IMR-90 (cell line): ENCODE data around the gene SGMS1.

Experiments used
- BHLHE40 ChIP-seq: fragments of 150-350 bp; IDR thresholded peaks from 2 replicates; pipeline ENCODE4 v1.6.1; 2016; ENCODE audit warnings: mild to moderate bottlenecking, low read depth, low read length
- CEBPB ChIP-seq: IDR thresholded peaks from 2 replicates; pipeline ENCODE4 v1.6.1; 2012; ENCODE audit warnings: low read depth, low read length, improper control_type of control experiment
- CHD1 ChIP-seq: IDR thresholded peaks from 2 replicates; pipeline ENCODE4 v1.6.1; 2012; ENCODE audit warnings: low read depth, low read length, improper control_type of control experiment
- FOS ChIP-seq: fragments of 150-350 bp; IDR thresholded peaks from 2 replicates; pipeline ENCODE4 v1.6.1; 2016; ENCODE audit warnings: low read depth, low read length
- MAFK ChIP-seq: IDR thresholded peaks from 2 replicates; pipeline ENCODE4 v1.6.1; 2012; ENCODE audit warnings: low read depth, low read length, improper control_type of control experiment
- MAZ ChIP-seq: IDR thresholded peaks from 2 replicates; pipeline ENCODE4 v1.6.1; 2012; ENCODE audit warnings: low read depth, mild to moderate bottlenecking, low read length, improper control_type of control experiment, moderate library complexity, borderline replicate concordance
- MXI1 ChIP-seq: IDR thresholded peaks from 2 replicates; pipeline ENCODE4 v1.6.1; 2012; ENCODE audit warnings: low read depth, mild to moderate bottlenecking, low read length, moderate library complexity, borderline replicate concordance
- POLR2A ChIP-seq: IDR thresholded peaks from 2 replicates; pipeline ENCODE4 v1.6.1; 2012; ENCODE audit warnings: mild to moderate bottlenecking, low read depth, low read length
- RCOR1 ChIP-seq: IDR thresholded peaks from 2 replicates; pipeline ENCODE4 v1.6.1; 2012; ENCODE audit warnings: mild to moderate bottlenecking, low read length, improper control_type of control experiment; ENCODE audit not compliant: insufficient replicate concordance
- RFX5 ChIP-seq: IDR thresholded peaks from 2 replicates; pipeline ENCODE4 v1.8.0; 2012; ENCODE audit warnings: low read depth, mild to moderate bottlenecking, low read length, moderate library complexity
- SMC3 ChIP-seq: fragments of 150-350 bp; IDR thresholded peaks from 2 replicates; pipeline ENCODE4 v1.6.1; 2016; ENCODE audit warnings: low read depth, mild to moderate bottlenecking, antibody characterized with exemption, low read length, moderate library complexity
- TF ChIP-seq, protein P1 (sequence below): conservative IDR thresholded peaks from 2 replicates; pipeline ENCODE4 v1.5.1; 2012; ENCODE audit warnings: mild to moderate bottlenecking, low read depth, low read length, improper control_type of control experiment
- TF ChIP-seq, protein P2 (sequence below): fragments of 150-350 bp; IDR thresholded peaks from 2 replicates; pipeline ENCODE4 v1.6.1; 2017; ENCODE audit warnings: mild to moderate bottlenecking, antibody characterized with exemption, low read length, low read depth
- TF ChIP-seq, protein P3 (sequence below): fragments of 150-350 bp; IDR thresholded peaks from 2 replicates; pipeline ENCODE4 v1.6.1; 2016; ENCODE audit warnings: low read depth, mild to moderate bottlenecking, low read length, moderate library complexity, borderline replicate concordance

DNA sequence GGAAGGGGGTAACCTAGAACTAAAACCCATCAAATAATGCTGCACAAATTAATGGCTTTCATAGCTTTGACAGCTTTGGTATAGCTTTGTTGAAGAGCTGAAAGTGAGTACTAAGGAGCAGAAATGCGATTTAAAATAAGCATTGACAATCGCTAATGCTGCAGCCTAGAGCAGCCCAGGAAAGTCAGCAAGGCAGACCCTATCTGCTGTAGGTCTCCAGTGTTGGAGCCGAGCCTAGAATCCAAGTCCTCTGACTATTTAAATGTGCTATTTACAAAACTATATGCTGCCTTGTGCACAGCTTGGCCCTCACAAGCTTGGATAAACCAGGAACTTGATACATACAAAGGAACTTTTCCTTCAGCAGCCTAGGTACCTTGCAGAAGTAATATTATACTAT, 307.6 kb downstream of the SGMS1 start:
- TF ChIP-seq MAFK (no peak), FOS (no peak), POLR2A (no peak), MXI1 (no peak), MAZ (no peak), RCOR1 (no peak), RFX5 (no peak), CEBPB (no peak), SMC3 (no peak), BHLHE40 (no peak), CHD1 (no peak)
- TF ChIP-seq, protein P1, sequence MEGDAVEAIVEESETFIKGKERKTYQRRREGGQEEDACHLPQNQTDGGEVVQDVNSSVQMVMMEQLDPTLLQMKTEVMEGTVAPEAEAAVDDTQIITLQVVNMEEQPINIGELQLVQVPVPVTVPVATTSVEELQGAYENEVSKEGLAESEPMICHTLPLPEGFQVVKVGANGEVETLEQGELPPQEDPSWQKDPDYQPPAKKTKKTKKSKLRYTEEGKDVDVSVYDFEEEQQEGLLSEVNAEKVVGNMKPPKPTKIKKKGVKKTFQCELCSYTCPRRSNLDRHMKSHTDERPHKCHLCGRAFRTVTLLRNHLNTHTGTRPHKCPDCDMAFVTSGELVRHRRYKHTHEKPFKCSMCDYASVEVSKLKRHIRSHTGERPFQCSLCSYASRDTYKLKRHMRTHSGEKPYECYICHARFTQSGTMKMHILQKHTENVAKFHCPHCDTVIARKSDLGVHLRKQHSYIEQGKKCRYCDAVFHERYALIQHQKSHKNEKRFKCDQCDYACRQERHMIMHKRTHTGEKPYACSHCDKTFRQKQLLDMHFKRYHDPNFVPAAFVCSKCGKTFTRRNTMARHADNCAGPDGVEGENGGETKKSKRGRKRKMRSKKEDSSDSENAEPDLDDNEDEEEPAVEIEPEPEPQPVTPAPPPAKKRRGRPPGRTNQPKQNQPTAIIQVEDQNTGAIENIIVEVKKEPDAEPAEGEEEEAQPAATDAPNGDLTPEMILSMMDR = no peak
- TF ChIP-seq, protein P2, sequence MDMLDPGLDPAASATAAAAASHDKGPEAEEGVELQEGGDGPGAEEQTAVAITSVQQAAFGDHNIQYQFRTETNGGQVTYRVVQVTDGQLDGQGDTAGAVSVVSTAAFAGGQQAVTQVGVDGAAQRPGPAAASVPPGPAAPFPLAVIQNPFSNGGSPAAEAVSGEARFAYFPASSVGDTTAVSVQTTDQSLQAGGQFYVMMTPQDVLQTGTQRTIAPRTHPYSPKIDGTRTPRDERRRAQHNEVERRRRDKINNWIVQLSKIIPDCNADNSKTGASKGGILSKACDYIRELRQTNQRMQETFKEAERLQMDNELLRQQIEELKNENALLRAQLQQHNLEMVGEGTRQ = no peak
- TF ChIP-seq, protein P3, sequence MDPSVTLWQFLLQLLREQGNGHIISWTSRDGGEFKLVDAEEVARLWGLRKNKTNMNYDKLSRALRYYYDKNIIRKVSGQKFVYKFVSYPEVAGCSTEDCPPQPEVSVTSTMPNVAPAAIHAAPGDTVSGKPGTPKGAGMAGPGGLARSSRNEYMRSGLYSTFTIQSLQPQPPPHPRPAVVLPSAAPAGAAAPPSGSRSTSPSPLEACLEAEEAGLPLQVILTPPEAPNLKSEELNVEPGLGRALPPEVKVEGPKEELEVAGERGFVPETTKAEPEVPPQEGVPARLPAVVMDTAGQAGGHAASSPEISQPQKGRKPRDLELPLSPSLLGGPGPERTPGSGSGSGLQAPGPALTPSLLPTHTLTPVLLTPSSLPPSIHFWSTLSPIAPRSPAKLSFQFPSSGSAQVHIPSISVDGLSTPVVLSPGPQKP = no peak
